ENCODE results near the gene GPX7. TPM values are rescaled to one million over a fixed set of nuclear protein-coding genes. Genes with fewer than 3 reads are reported as not detected.

The GPX7 gene
- total RNA-seq, 1 donor, result 73.5 TPM

DNA sequence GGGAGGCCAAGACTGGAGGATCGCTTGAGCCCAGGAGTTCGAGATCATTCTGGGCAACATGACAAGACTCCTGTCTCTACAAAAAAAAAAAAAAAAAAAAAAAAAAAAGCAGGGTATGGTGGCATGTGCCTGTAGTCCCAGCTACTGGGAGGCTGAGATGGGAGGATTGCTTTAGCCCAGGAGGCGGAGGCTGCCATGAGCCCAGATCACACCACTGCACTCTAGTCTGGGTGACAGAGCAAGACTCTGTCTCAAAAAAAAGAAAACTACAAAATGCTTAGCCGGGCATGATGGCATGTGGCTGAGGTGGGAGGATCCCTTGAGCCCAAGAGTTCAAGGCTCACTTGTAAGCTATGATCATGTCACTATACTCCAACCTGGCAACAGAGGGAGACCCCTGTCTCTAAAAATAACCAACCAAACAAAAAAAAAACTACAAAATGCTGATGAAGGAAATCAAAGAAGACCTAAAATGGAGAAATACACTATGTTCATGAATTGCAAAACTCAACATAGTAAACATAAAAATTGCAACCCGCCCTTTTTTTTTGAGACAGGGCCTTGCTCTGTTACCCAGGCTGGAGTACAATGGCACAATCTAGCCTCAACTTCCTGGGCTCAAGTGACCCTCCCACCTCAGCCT, 51.2 kb downstream of the GPX7 start:
- DNase-seq (ENCODE audit: insufficient read length, low spot score, missing footprints), result no peak
- Histone ChIP-seq H3K36me3 (ENCODE audit: insufficient read depth, low read length) (no peaks in the 10 kb centered on the region), H2AFZ (ENCODE audit: low read length) (no peak overlapping the region), H3K4me1 (ENCODE audit: insufficient read depth, low read length) (no peaks in the 10 kb centered on the region), H4K20me1 (ENCODE audit: insufficient read depth, low read length) (no peaks in the 10 kb centered on the region), H3K9me3 (ENCODE audit: low read depth, low read length) (no peaks in the 10 kb centered on the region), H3K4me3 (ENCODE audit: insufficient read depth, low read length) (no peak overlapping the region), H3K27ac (ENCODE audit: low read depth, low read length) (no peak overlapping the region), H3K4me2 (ENCODE audit: insufficient read depth, low read length) (no peak overlapping the region), H3K27me3 (ENCODE audit: insufficient read depth, low read length) (no peaks in the 10 kb centered on the region), H3K79me2 (ENCODE audit: insufficient read depth, low read length) (no peaks in the 10 kb centered on the region)
- TF ChIP-seq, protein P1, sequence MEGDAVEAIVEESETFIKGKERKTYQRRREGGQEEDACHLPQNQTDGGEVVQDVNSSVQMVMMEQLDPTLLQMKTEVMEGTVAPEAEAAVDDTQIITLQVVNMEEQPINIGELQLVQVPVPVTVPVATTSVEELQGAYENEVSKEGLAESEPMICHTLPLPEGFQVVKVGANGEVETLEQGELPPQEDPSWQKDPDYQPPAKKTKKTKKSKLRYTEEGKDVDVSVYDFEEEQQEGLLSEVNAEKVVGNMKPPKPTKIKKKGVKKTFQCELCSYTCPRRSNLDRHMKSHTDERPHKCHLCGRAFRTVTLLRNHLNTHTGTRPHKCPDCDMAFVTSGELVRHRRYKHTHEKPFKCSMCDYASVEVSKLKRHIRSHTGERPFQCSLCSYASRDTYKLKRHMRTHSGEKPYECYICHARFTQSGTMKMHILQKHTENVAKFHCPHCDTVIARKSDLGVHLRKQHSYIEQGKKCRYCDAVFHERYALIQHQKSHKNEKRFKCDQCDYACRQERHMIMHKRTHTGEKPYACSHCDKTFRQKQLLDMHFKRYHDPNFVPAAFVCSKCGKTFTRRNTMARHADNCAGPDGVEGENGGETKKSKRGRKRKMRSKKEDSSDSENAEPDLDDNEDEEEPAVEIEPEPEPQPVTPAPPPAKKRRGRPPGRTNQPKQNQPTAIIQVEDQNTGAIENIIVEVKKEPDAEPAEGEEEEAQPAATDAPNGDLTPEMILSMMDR (IDR thresholded peaks at IDR 0.05; ENCODE audit: extremely low read depth, low read depth, low read length), result no peak

DNA sequence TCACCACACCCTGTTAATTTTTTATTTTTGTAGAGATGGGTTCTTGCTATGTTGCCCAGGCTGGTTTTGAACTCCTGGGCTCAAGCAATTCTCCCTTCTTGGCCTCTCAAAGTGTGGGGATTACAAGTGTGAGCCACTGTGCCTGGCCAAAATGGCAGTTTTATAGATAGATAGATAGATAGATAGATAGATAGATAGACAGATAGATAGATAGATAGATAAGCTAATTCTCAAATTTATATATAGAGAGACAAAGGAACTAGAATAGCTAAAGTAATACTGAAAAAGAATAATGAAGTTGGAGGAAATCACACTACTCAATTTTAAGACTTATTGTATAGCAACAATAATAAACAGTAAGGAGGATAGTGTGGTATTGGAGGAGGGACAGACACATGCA, 51.9 kb downstream of the GPX7 start:
- H3K27ac ChIP-seq (ENCODE audit: low read depth, low read length), result no peak overlapping the region
- H3K27me3 ChIP-seq (ENCODE audit: insufficient read depth, low read length), result peaks cover under 1% of the 10 kb centered on the region
- TF ChIP-seq, protein P1 (IDR thresholded peaks at IDR 0.05; ENCODE audit: extremely low read depth, low read depth, low read length), result no peak

DNA sequence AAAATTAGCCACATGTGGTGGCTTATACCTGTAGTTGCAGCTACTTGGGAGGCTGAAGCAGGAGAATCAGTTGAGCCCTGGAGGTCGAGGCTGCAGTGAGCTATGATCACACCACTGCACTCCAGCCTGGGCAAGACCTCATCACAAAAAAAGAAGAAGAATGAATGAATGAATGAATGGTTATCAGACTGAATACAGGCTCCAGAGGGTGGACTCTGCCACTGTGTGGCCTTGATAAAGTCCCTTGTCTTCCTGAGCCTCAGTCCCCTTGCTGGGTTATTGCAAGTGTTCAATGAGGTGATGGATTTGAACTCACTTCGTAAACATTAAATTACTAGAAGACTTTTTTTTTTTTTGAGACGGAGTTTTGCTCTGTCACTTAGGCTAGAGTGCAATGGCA, 55.5 kb downstream of the GPX7 start:
- Histone ChIP-seq H3K4me1 (ENCODE audit: insufficient read depth, low read length) (peaks cover 2% of the 10 kb centered on the region), H3K4me2 (ENCODE audit: insufficient read depth, low read length) (no peak overlapping the region), H3K27ac (ENCODE audit: low read depth, low read length) (no peak overlapping the region), H3K27me3 (ENCODE audit: insufficient read depth, low read length) (peaks cover 6% of the 10 kb centered on the region), H3K4me3 (ENCODE audit: insufficient read depth, low read length) (no peak overlapping the region), H3K36me3 (ENCODE audit: insufficient read depth, low read length) (no peaks in the 10 kb centered on the region), H2AFZ (ENCODE audit: low read length) (no peak overlapping the region), H3K79me2 (ENCODE audit: insufficient read depth, low read length) (no peaks in the 10 kb centered on the region), H4K20me1 (ENCODE audit: insufficient read depth, low read length) (no peaks in the 10 kb centered on the region), H3K9me3 (ENCODE audit: low read depth, low read length) (no peaks in the 10 kb centered on the region)
- TF ChIP-seq, protein P1 (IDR thresholded peaks at IDR 0.05; ENCODE audit: extremely low read depth, low read depth, low read length), result no peak
- DNase-seq (ENCODE audit: insufficient read length, low spot score, missing footprints), result no peak

More for the DNA sequence above, 51.9 kb downstream of the GPX7 start:
- H3K4me3 ChIP-seq (ENCODE audit: insufficient read depth, low read length), result no peak overlapping the region
- H2AFZ ChIP-seq (ENCODE audit: low read length), result no peak overlapping the region
- no peak for DNase-seq (ENCODE audit: insufficient read length, low spot score, missing footprints)
- H3K36me3 ChIP-seq (ENCODE audit: insufficient read depth, low read length), result no peaks in the 10 kb centered on the region
- no peaks in the 10 kb centered on the region for H4K20me1 ChIP-seq (ENCODE audit: insufficient read depth, low read length)
- H3K4me2 ChIP-seq (ENCODE audit: insufficient read depth, low read length), result no peak overlapping the region
- H3K4me1 ChIP-seq (ENCODE audit: insufficient read depth, low read length), result no peaks in the 10 kb centered on the region
- H3K79me2 ChIP-seq (ENCODE audit: insufficient read depth, low read length), result no peaks in the 10 kb centered on the region
- H3K9me3 ChIP-seq (ENCODE audit: low read depth, low read length), result no peaks in the 10 kb centered on the region

Other genes starting within 250 kb of the GPX7 start
- 39.8 and 41.6 TPM in 2 replicates for gene CC2D1B, start 236.2 kb upstream of the GPX7 start, total RNA-seq
- gene ORC1, start 197.9 kb upstream of the GPX7 start, total RNA-seq, result 0.72 and 1.2 TPM in 2 replicates
- gene PRPF38A, start 197.8 kb upstream of the GPX7 start, total RNA-seq, result 6.2 and 7.7 TPM in 2 replicates
- 42.1 and 44.2 TPM in 2 replicates for gene TUT4, start 49.3 kb upstream of the GPX7 start, total RNA-seq
- not detected in 2 replicates for gene SHISAL2A, start 30.8 kb downstream of the GPX7 start, total RNA-seq
- 14.7 and 14.8 TPM in 2 replicates for gene COA7, start 96.0 kb downstream of the GPX7 start, total RNA-seq
- 60.8 and 66.6 TPM in 2 replicates for gene ZYG11B, start 124.1 kb downstream of the GPX7 start, total RNA-seq
- under 0.01 TPM in 2 replicates for gene ZYG11A, start 240.4 kb downstream of the GPX7 start, total RNA-seq

Measured in osteoblast (primary cell).